Activated CD8-positive, alpha-beta memory T cell treated with anti-CD3 and anti-CD28 coated beads, Interleukin-2, amount 50 U/mL, for 24 hours (primary cell): ENCODE measurements around the gene FOXO6.

Experiments
- DNase-seq: peaks from one replicate; pipeline ENCODE4 v3.0.0-alpha.2; 2020; ENCODE audit errors: extremely low read depth

Gene FOXO6

GRCh38 chr1:41383094-41383852, 22.0 kb downstream of the FOXO6 start:
- DNase-seq: no peak

GRCh38 chr1:41384579-41384978, 23.3 kb downstream of the FOXO6 start:
- DNase-seq: no peak

DNA sequence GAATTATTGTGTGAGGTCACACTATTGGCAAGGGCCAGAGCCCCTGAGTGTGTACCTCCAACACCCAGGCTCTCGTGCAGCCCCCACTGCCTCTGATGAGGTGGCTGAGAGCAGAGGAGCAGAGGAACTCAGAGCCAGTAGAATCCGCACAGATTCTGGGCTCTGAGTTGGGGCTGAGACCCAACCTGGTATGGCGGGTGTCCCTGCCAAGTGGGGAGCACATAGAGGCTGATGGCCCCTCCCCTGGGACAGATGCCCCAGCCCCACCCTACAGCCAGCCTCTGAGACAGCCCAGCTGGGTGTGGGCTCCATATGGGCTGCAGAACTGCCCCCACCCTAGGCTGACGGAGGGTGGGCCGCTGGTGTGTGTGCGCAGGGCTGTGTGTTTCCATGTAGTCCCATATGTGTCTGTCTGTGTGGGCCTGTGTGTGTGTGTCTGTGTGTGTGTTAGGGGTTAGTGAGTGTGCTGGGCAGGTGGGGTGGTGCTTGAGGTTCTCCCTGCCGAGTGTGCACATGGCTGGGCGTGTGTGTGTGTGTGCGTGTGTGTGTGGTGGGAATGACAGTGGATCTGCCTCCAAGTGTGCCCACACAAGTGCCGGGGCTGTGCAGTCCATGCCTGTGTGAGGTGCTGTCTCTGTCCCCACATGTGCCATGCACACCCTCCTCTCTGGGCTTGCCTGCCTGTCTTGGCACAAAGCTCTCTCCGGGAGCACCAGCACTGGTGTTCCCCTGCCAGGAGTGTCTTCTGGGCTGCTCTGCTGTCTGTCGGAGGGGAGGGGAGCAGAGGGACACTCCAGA, 24.4 kb downstream of the FOXO6 start:
- no peak for DNase-seq

GRCh38 chr1:41386196-41386663, 25.0 kb downstream of the FOXO6 start:
- DNase-seq: no peak

- DNase-seq: no peak
These were observed 26.4 kb downstream of the FOXO6 start for GRCh38 chr1:41387667-41388091.

GRCh38 chr1:41388510-41388909, 27.3 kb downstream of the FOXO6 start:
- DNase-seq: no peak

GRCh38 chr1:41389009-41389408, 27.8 kb downstream of the FOXO6 start:
- DNase-seq: no peak

DNA sequence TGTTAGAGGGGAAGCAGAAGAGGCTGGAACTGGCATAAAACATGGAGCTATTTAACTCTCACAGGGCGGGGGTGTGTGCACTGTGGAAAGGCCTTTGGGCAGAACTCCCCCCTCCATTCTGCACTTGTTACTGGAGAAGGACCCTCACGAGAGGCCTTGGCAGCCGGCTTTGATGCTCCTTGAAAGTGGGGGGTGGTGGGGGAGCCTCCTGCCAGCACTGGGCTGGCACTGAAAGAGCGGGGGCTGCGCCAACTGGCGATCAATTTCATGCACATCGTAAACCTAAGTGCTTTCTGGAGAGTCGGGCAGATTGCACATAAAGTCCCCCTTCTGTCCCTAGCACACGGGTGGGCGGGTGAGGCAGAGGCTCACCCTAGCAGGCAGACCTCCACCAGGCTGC, 28.9 kb downstream of the FOXO6 start:
- DNase-seq: no peak

- DNase-seq: no peak
These were observed 29.3 kb downstream of the FOXO6 start for GRCh38 chr1:41390573-41390972.

DNA sequence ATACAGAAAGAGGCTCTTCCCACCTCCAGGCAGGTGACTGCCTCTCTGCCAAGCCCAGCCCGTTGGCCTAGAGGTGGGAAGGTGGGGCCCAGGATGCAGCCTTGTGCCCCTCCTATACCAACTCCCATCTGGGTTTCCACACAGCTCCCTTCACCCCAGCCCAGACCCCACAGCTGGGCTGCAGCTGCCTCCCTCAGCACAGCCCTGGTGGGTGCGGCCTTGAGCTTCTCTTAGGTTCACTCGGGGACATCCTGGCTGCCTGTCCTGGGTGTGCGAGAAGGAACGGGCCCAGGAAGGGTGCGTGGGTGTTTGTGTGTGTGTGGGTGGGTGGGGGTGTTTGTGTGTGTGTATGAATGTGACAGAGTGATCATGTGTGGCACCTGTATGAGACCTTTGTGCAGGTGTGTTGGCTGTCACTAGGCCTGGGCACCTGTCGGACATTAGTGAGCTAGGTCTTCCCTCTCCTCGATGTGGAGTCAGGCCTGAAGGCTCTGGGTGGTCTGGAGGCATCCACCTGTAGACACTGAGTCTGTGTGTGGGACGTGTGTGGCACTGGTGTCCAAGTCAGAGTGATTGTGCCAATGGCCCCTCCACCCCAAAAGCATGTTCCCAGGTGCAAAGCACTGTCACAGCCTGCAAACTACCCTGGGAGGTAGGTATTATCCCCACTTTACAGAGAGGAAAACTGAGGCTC, 30.7 kb downstream of the FOXO6 start:
- no peak for DNase-seq

- no peak for DNase-seq
These were observed 31.3 kb downstream of the FOXO6 start for GRCh38 chr1:41392528-41392924.

GRCh38 chr1:41393716-41394368, 32.6 kb downstream of the FOXO6 start:
- no peak for DNase-seq

DNA sequence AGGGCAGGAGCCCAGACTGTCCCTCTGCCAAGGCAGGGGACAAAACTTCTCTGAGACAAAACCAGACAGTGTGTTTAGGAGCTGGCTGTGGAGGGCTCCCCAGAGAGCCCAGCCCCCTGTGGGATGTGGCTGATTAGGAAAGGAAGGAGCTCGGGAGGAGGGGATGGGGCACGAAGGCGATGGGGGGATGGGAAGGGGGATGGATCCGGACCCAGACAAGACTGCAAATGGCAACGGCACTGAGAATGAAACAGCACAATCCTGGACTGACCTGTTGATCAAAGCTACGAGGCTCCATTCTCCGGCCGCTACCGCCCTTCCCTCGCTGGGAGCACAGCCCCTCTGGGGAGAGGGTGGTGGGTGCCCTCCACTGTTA, 33.1 kb downstream of the FOXO6 start:
- DNase-seq: no peak

DNA sequence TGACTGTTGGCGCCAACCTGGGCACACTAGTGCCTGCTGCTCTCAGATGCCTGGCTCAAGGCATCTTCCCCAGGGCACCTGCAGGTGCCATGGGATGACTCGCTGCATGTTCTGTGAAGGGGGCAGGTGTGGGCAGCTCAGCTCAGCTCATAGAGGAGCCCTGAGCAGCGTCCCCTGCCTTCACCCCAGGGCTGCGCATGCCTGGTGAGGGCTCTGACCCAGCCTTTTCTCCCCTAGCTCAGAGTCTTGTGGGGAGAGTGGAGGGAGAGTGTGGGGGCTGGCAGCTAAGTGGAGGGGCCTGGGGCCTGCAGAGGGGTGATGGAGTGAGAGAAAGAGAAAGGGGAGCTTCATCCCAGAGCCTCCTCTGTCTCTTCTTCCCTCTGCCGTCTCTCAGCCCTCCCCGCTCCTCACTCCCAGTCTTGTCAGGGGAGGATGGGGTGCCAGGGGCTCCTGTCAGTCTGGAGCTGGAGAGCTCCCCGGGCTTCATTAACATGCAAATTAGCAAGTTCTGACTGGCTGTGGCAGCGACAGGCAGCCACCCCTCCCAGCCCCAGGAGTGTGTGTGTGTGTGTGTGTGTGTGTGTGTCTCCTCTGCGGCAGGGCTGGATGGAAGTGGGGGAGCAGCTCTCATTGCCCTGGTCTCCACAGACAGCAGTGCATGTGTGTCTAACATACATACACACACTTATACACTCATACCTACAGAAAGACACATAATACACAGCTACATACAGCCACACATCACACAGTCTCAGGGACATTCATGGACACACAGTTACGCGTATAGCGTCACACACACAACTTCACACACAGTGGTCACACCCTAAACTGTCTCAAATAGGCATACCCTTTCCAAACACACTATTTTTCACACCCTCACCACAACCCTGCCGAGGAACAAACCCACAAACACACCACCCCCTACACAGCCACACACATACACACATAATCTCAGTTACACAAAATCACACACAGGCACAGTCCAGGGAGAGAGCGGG, 34.0 kb downstream of the FOXO6 start:
- no peak for DNase-seq

DNA sequence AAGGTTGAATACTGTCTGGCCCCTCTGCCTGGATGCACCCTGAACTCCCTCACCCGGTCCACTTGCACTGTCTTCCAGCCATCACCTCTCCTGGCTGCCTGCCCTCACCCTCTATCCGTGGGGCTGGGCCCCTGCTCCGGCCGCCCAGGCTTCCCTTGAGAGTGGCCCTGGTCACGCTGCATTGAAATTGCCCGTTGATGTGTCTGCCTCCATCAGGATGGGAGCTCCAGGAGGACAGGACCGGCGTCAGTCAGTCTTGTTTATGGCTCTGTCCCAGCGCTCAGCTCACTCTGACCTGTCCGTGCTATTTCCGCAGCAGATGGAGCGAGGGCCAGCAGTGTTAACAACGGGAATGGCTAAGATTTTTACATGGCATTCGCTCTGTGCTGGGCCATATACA, 34.9 kb downstream of the FOXO6 start:
- DNase-seq: no peak

DNA sequence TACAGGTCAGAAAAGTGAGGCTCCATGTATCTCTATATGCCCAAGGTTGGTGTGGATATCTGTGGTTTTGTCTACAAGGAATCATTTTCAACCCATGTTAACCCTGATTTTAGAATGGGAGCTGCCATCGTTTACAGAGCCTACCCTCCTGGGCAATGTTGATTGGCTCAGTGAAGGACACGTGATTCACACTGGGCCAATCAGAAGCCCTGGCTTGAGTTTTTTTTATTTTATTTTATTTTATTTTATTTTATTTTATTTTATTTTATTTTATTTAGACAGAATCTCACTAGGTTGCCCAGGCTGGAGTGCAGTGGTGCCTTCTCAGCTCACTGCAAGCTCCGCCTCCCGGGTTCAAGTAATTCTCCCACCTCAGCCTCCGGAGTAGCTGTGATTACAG, 35.8 kb downstream of the FOXO6 start:
- DNase-seq: no peak

DNA sequence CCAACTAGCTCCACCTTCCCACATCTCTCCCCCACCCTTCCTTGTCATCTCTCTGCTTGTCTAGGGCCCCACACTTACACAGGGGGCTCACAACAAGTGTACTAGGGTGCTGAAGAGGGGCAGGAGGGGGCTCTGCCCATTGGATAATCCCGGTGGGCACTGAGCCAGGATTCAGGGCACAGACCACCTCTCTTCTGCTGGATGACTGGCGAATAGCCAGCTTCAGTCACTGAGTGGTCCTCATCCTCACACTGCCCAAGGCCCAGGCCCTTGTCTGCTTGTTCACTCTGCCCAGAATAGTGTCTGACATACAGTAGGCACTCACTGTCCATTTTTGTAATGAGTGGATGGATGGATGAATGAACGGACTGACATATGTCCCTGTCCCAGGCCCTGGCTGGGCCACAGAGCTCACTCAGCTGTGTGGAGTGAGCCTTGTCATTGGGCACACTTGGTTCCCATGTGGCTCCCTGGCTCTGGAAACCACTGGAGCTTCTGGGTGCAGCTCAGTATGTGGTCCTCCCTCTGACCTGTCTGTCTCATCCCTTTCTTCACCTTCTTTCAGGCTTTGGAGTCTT, 36.6 kb downstream of the FOXO6 start:
- DNase-seq: no peak

- DNase-seq: no peak
These were observed 38.0 kb downstream of the FOXO6 start for GRCh38 chr1:41399145-41399795.

- no peak for DNase-seq
These were observed 39.0 kb downstream of the FOXO6 start for GRCh38 chr1:41400225-41400624.

- no peak for DNase-seq
These were observed 40.7 kb downstream of the FOXO6 start for GRCh38 chr1:41401899-41402298.
